Tibial nerve (tissue), 4 donors: ENCODE results near the gene GABRR1.

Experiments
- CTCF ChIP-seq, 5 experiments: fragments of 200-600 bp in 3 of 5; fragments of 450-650 bp in 2 of 5; sonication (generic) in 3 of 5; IDR thresholded peaks; one replicate each; pipeline ENCODE4 v1.5.1; 2016 to 2019; ENCODE audit warnings: antibody characterized with exemption in 5 of 5, mild to moderate bottlenecking in 3 of 5, moderate library complexity in 2 of 5
- EP300 ChIP-seq, 2 donors: sonication (generic); formaldehyde crosslinking; IDR thresholded peaks; one replicate each; pipeline ENCODE4 v1.6.1; 2017; ENCODE audit warnings: antibody characterized with exemption in 2 of 2, mild to moderate bottlenecking in 1 of 2
- POLR2A ChIP-seq, 2 donors: fragments of 450-650 bp; IDR thresholded peaks; one replicate each; pipeline ENCODE4 v1.6.1; 2017; ENCODE audit warnings: antibody characterized with exemption in 2 of 2, mild to moderate bottlenecking in 2 of 2, moderate library complexity in 2 of 2

- peak in 4 of 5 experiments; percentile 35 to 69 (median 42) for TF ChIP-seq CTCF (IDR thresholded peaks at IDR 0.05)
- no peak for TF ChIP-seq POLR2A (IDR thresholded peaks at IDR 0.05)
- TF ChIP-seq EP300 (IDR thresholded peaks at IDR 0.05), result no peak
Measured at GRCh38 chr6:89242574-89243330, 25.6 kb upstream of the GABRR1 start.
